UCSD-AML1 (cell line): ENCODE results near the gene IL17RB.

Experiments
- DNase-seq: peaks from one replicate; lab custom pipeline; 2025; ENCODE audit not compliant: unreplicated experiment; lab: John Stamatoyannopoulos, UW

IL17RB gene

GRCh38 chr3:53846134-53846850 is at the start of gene IL17RB, which contains the start of gene CHDH:
IL17RB (plus strand) TSS chr3:53846568; CDS start chr3:53846589, 21 bp downstream.
CHDH (minus strand) TSS chr3:53846419; CDS start chr3:53824008, 22,411 bp downstream.
- no peak for DNase-seq

- DNase-seq, result no peak
These were observed 48.2 kb upstream of the IL17RB start for GRCh38 chr3:53798144-53798543.

GRCh38 chr3:53799338-53799865 is 47.0 kb upstream of the IL17RB start:
- DNase-seq, result no peak

- DNase-seq, result no peak
These were observed 46.1 kb upstream of the IL17RB start for GRCh38 chr3:53800041-53800906.

- no peak for DNase-seq
These were observed 45.0 kb upstream of the IL17RB start for GRCh38 chr3:53801319-53801718.

GRCh38 chr3:53802256-53802880 is 44.0 kb upstream of the IL17RB start:
- DNase-seq, result no peak

GRCh38 chr3:53803124-53803815 is 43.1 kb upstream of the IL17RB start:
- DNase-seq, result no peak

GRCh38 chr3:53803816-53804695 is 42.3 kb upstream of the IL17RB start:
- no peak for DNase-seq

- DNase-seq, result no peak
These were observed 41.5 kb upstream of the IL17RB start for GRCh38 chr3:53804697-53805462.

- no peak for DNase-seq
These were observed 40.8 kb upstream of the IL17RB start for GRCh38 chr3:53805463-53806159.

- no peak for DNase-seq
These were observed 39.9 kb upstream of the IL17RB start for GRCh38 chr3:53806182-53807116.

- DNase-seq, result no peak
These were observed 39.1 kb upstream of the IL17RB start for GRCh38 chr3:53807117-53807810.

- no peak for DNase-seq
These were observed 37.9 kb upstream of the IL17RB start for GRCh38 chr3:53808496-53808895.

GRCh38 chr3:53809267-53809666 is 37.1 kb upstream of the IL17RB start:
- DNase-seq, result no peak

- DNase-seq, result no peak
These were observed 36.5 kb upstream of the IL17RB start for GRCh38 chr3:53809764-53810400.
